Dedifferentiated amniotic fluid mesenchymal stem cell (primary cell): Measurements from ENCODE around the gene AHNAK.

ENCODE experiments used
- DNase-seq: peaks from one replicate; pipeline ENCODE4 v3.0.0-alpha.2; 2016; ENCODE audit errors: extremely low spot score

The AHNAK gene

GRCh38 chr11:62535802-62536201, 10.8 kb downstream of the AHNAK start:
- no peak for DNase-seq

DNA sequence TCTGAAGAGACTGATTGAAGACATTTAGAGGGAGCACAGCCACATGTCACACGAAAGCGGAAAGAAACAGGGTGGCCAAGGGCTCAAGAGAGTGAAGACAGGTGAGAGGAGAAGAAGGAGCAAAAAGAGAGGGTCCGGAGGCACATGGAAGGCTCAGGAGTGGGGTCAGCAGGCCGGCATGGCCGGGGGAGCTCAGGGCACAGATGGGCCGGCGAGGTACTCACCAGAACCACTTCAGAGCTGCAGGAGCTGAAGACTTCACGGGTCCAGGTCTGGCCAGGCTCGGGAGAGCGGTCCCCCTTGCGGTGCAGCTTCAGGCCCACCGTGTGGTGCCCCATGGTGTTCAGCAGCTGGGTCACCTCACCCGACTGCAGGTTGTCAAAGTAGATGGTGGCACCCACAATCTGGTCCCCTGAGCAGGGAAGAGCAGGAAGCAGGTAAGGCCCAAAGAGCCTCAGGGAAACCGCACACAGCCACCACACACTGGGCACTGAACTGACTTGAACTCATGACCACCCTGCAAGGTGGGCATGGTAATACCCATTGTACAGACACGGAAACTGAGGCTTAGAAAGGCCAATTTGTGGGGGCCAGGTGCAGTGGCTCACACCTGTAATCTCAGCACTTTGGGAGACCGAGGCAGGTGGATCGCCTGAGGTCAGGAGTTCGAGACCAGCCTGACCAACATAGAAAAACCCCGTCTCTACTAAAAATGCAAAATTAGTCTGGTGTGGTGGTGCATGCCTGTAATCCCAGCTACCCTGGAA, 11.6 kb downstream of the AHNAK start:
- no peak for DNase-seq

- no peak for DNase-seq
These were observed 14.5 kb downstream of the AHNAK start for GRCh38 chr11:62532096-62532495.

DNA sequence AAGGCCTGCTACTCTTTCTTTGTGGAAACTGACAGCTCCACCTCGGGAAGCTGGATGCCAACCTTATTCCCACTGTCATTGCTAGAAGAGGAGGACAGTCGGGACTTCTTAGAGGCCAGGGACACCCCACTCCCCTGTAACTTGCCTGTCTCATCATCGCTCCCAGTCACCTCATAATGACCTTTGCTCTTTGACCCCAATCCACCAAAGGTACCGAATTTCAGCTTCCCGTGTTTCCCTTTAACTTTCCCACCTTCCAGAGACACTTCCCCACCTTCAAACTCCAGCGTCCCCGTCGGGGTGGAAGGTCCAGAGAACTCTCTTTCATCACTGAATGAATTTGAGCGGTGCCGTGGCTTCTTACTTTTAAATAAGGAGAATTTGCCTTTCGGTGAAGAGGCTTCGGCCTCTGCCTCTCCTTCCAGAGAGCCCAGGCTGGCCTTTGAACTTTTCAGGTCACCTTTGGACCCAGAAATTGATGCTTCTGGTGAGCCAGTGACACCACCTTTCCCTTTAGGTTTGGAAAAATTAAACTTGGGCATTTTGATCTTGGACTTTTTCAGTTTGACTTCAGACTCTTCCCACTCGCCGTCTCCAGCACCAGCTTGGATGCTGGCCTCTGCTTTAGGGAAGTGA, 29.8 kb downstream of the AHNAK start:
- DNase-seq: no peak

DNA sequence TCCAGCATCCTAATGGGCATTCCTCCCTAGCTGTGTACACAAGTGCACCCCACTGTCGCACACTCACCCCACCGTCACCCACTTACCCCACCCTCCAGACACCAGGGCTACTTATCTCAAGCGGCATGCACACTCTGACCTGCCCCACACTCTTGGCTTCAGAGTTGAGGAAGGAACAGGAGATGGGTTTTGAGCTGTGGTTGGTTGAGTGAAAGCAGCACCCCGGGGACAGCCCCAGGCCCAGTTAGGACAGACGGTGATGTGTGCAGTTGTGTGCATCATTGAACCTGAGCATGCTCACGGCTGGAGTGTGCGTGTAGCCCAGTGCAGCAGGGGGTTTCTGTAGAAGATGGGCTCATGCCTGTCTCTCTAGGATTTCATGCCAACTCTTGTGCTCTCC, 32.5 kb downstream of the AHNAK start:
- no peak for DNase-seq

DNA sequence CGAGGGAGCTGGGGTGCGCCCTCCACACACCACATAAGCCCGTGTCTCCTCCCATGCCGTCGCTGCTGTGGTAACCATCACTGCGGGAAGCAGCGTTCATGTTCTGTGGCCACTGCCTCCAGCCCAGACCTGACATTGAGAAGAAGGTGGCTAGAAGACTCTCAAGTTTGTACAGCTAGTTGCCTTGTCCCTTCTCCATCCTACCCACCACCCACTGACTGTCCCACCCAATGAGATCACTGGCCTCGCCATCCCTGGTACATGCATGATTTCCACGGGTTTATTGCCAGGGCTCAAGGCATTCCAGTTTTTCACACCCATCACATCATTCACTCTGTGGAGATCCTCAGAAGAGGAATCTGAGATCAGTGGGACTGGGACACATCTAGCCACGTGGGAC, 33.0 kb downstream of the AHNAK start:
- no peak for DNase-seq

GRCh38 chr11:62512961-62513360, 33.6 kb downstream of the AHNAK start:
- no peak for DNase-seq

DNA sequence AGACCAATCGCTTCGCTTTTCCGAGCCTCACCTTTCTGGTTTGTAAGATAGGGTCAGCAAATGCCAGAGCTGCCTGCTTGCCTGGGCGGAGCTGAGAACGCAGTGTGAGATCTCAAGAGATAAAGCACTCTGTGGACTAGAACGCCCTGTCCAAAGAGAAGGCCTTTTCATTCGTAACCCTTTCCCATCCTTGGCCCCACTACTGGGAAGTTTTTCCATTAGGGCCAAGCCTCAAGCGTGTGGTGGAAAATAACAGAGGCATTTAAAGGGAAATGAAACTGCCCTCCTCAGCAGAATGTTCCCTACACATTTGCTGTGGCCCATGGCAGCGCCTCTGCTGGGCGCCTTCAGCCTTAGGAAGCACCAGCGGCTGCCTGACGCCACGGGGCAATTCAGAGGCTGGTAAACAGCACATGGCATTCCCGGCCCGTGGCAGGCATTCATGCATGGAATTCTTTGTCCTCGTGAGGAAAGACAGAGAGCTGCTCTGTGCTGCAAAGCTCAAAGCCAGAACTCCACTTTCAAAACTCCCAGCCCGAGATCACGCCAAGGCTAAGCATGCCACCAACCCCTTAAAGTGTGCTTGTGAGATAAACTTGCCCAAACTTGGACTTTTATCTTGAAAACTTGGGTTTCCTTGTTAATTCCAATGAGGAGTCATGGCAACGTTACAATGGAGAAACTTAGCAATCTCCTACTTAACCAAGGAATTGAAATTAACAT, 38.1 kb downstream of the AHNAK start:
- peak; percentile 85 for DNase-seq

DNA sequence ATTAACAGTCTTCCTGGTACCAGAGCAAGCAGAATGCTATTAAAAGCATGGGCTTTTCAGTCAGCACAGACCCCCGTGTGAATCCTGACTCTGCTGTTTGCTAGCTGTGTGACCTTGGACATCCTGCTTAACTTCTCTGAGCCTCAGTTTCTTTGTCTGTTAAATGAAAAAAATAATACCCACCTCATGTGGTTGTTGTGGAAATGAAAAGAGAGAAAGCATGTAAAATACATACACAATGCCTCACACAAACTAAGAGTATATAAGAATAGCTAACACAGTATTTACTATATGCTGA, 39.5 kb downstream of the AHNAK start:
- no peak for DNase-seq

GRCh38 chr11:62506413-62507124, 40.0 kb downstream of the AHNAK start:
- no peak for DNase-seq

DNA sequence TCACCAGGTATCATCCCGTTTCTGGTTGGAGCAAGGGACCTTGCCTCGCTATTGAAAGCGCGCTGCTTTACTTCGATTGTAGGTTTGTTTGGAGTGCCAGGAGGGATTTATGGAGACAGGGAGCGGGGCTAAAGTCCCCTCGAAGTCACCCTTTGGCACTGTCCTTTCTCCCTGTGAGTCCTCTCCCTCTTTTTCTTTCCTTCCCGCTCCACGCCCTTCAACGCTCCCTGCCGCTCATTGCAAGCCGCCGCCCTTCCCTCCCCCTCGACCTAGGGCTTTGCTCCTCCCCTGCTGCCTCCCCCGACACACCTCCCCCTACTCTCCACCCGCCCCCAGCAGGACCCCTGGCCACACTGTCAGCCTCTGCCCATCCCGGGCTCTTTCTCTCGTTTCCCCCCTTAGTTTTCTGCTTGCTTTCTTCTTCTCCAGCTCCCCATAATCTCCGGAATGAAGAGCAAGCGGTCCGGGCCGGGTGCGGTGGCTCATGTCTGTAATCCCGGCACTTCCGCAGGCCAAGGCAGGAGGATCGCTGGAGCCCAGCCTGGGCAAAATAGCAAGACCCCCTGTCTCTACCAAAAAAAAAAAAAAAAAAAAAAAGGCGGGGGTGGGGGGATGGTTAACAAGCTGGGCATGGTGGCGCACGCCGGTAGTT, 41.0 kb downstream of the AHNAK start:
- DNase-seq: no peak

DNA sequence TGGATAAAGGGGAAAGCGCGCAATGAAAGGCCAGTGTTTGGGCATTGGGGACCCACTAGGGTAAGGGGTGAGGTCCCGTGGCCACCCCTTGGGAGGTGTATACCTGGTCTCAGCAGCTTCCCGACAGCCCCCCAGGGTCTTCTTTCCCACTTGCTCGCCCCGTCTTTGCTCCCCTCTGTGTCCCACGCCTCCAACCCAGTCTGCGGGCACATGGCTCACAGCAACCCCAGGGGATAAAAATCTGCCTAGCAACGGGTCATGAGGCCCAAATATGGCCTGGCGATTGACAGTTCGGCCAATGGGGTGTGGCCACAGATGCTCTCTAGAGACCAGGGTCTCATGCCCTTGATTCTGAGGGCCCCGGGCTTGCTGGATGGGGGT, 41.6 kb downstream of the AHNAK start:
- no peak for DNase-seq

- DNase-seq: no peak
These were observed 42.2 kb downstream of the AHNAK start for GRCh38 chr11:62504158-62504973.

DNA sequence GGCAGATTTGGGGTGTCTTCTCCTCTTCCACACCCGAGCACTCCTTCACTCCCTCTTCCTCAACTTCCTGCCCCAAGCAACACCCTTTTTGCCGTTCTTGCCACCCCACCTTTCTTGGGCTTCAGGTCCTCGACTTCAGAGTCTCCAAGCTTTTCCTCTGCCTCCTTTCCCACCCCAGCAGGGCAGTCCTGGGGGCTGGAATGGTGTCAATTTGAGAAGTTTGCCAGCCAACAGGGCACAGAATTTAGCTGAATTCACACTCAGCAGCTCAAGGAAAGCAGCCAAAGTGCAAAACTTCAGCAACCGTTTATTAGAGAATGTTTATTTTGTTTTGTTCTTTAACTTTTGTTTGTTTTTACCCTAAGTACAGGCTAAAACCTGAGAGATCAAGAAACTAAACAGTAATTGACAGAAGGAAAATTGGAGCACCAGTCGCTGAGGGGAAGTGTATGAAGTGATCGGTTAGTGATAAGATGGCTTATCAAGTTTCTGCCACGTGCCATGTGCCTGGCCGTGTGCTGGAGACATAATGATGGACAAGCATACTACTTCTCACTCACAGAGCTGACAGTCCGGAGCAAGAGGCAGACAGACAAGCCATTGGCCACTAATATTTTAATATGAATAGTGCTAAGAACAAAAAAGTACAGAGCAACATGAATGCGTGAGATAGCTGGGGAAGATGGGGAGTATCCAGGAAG, 44.4 kb downstream of the AHNAK start:
- no peak for DNase-seq

DNA sequence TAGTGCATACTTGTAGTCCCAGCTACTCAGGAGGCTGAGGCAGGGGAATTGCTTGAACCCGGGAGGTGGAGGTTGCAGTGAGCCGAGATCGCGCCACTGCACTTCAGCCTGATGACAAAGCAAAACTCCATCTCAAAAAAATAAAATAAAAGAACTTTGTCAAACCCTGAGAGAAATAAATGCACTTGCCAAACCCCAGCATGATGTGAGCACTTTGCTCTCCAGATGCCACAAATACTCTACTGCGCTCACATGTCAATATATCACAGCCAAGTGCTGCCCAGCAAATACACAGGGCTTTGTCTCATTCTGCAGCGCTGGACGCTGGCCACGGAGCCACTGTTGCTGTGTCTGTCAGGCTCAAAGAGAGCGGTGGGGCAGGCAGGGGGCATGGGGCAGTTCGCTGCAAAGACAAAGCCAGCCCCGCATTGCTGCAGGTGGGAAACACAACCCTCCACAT, 45.1 kb downstream of the AHNAK start:
- DNase-seq: no peak

DNA sequence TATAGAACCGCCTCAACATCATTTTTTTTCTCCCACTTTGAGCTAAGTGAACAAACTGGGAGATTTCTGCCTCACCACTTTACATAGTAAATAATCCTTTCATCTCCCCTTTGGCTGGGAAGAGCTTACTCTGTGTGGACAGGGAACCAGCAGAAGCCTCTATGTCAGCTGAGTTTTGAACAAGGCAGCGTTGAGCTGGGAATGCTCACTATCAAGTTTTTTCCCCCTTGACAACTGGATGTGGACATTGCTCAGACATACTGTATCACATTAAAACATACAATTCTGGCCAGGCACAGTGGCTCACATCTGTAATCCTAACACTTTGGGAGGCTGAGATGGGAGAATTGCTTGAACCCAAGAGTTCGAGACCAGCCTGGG, 46.0 kb downstream of the AHNAK start:
- DNase-seq: no peak

DNA sequence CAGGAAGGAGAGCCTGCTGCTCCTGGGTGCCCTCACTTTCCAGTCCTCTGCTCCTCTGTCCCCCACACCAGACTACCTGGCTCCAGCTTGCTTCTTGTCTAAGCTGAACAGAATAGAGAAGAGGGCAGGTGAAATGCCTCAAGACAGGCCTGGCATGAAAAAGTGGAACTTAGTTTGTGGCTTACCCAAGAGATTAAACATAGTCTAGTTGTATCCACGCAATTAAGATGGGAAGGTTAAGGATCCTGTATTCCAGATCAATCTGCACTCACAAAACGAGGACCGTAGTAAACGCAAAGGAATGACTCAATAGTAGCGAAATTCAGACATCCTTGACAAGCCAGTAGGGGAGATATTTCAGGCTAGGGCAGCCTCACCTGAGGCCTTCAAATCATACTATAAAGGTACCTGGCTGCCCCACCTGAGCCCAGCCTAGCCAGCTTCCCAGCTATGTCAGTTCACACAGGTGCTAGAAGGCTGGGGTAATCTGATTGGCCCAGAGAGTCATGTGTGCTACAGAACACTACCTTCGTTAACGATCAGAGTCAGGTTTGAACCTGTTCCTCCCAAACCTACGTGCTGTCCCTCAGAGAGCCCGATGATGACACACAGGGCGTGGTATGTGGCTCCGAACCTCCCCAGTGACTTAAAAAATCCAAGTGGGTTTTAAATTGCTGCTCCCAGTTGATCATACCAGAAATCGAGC, 46.5 kb downstream of the AHNAK start:
- no peak for DNase-seq

GRCh38 chr11:62499311-62499943, 47.2 kb downstream of the AHNAK start:
- DNase-seq: peak; percentile 17
